ENCODE results near the gene NACC2.

Gene NACC2

DNA sequence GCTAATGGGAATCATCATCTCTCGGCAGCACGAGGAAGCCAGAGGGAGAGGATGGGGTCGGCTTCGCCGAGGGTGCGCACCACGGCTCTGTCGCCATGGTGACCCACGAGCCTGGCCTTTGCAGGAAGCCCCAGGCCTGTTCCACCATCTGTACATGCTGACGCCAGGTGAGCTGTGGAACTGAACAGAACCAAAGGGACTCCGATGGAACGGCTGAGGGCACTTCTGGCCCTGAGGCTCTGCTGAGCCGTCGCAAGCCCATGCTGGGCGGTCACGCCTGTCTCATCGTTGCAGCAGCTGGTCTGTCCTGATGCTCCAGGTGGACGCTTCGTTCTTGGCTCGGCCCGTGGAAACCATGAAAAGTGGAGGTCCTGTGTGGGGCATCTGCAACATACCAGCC lies 99.3 kb downstream of the NACC2 start:
- Histone ChIP-seq H3K36me3 (replicated peaks; ENCODE audit: insufficient read depth, low read length) (no peaks in the 10 kb centered on the region), H2AFZ (ENCODE audit: low read length) (no peak overlapping the region), H3K27ac (ENCODE audit: low read length) (no peak overlapping the region), H3K4me1 (ENCODE audit: low read length) (peaks cover 3% of the 10 kb centered on the region; the same call in 1 of the 2 replicates), H3K79me2 (ENCODE audit: low read length) (no peaks in the 10 kb centered on the region), H4K20me1 (ENCODE audit: insufficient read depth, low read length) (no peaks in the 10 kb centered on the region), H3F3A (ENCODE audit: insufficient read depth, low read length) (no peaks in the 10 kb centered on the region), H3K27me3 (replicated peaks; ENCODE audit: insufficient read depth, low read length) (peaks cover 88% of the 10 kb centered on the region), H3K4me2 (ENCODE audit: low read depth, low read length) (no peak overlapping the region), H3K4me3 (ENCODE audit: low read length) (no peak overlapping the region), H3K9me2 (replicated peaks; ENCODE audit: insufficient read depth, low read length) (no peaks in the 10 kb centered on the region), H3K9ac (ENCODE audit: low read length) (no peak overlapping the region), H3K9me3 (replicated peaks; ENCODE audit: insufficient read depth, low read length) (no peaks in the 10 kb centered on the region)
- TF ChIP-seq, protein P1, sequence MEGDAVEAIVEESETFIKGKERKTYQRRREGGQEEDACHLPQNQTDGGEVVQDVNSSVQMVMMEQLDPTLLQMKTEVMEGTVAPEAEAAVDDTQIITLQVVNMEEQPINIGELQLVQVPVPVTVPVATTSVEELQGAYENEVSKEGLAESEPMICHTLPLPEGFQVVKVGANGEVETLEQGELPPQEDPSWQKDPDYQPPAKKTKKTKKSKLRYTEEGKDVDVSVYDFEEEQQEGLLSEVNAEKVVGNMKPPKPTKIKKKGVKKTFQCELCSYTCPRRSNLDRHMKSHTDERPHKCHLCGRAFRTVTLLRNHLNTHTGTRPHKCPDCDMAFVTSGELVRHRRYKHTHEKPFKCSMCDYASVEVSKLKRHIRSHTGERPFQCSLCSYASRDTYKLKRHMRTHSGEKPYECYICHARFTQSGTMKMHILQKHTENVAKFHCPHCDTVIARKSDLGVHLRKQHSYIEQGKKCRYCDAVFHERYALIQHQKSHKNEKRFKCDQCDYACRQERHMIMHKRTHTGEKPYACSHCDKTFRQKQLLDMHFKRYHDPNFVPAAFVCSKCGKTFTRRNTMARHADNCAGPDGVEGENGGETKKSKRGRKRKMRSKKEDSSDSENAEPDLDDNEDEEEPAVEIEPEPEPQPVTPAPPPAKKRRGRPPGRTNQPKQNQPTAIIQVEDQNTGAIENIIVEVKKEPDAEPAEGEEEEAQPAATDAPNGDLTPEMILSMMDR (IDR thresholded peaks at IDR 0.05; ENCODE audit: low read length) = no peak
- TF ChIP-seq EZH2phosphoT487 (IDR thresholded peaks at IDR 0.05; ENCODE audit: low read length) (no peak), EZH2 (optimal IDR thresholded peaks at IDR 0.05; ENCODE audit: low read depth, low read length) (no peak)
- no peak for DNase-seq

DNA sequence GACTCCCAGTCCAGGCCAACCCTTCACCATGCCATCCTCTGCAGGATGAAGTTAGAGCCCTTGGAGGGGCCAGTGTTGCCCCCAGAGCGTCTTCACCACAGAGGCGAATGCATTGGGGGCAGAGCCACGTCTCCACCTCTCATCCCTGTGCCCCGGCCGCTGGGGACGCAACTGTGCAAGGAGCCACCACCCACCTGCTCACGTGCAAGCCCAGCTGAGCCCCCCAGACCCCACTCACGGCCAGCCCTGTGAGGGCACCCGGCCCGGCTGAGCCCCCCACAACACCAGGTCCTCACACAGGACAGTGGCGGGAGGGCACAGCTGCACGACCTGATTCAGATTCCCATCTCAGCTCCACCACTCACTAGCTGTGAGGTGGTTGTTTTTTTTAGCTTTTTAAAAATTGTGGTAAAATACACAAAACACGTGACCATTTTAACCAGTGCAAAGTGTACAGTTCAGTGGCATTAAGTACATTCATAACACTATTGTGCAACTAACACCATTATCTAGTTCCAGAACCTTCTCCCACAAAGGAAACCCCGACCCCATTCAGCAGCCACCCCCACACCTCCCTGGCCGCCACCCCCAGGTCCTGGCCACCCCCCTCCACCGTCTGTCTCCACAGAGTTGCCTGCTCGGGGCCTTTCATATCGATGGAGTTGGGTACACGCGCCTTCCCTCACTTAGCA lies 100.4 kb downstream of the NACC2 start:
- H3K27ac ChIP-seq (ENCODE audit: low read length) = no peak overlapping the region
- no peak overlapping the region for H3K4me2 ChIP-seq (ENCODE audit: low read depth, low read length)
- TF ChIP-seq EZH2phosphoT487 (IDR thresholded peaks at IDR 0.05; ENCODE audit: low read length) (no peak), EZH2 (optimal IDR thresholded peaks at IDR 0.05; ENCODE audit: low read depth, low read length) (no peak)
- TF ChIP-seq, protein P1 (IDR thresholded peaks at IDR 0.05; ENCODE audit: low read length) = no peak
- no peaks in the 10 kb centered on the region for H3K9me2 ChIP-seq (replicated peaks; ENCODE audit: insufficient read depth, low read length)
- no peaks in the 10 kb centered on the region for H3K36me3 ChIP-seq (replicated peaks; ENCODE audit: insufficient read depth, low read length)
- H3K27me3 ChIP-seq (replicated peaks; ENCODE audit: insufficient read depth, low read length) = peaks cover 87% of the 10 kb centered on the region
- no peaks in the 10 kb centered on the region for H3K9me3 ChIP-seq (replicated peaks; ENCODE audit: insufficient read depth, low read length)
- H4K20me1 ChIP-seq (ENCODE audit: insufficient read depth, low read length) = no peaks in the 10 kb centered on the region
- H3K9ac ChIP-seq (ENCODE audit: low read length) = no peak overlapping the region
- no peaks in the 10 kb centered on the region for H3K79me2 ChIP-seq (ENCODE audit: low read length)
- H3F3A ChIP-seq (ENCODE audit: insufficient read depth, low read length) = no peaks in the 10 kb centered on the region
- DNase-seq = no peak
- no peak overlapping the region for H2AFZ ChIP-seq (ENCODE audit: low read length)
- H3K4me1 ChIP-seq (ENCODE audit: low read length) = peaks cover 3% of the 10 kb centered on the region; the same call in 1 of the 2 replicates
- no peak overlapping the region for H3K4me3 ChIP-seq (ENCODE audit: low read length)

DNA sequence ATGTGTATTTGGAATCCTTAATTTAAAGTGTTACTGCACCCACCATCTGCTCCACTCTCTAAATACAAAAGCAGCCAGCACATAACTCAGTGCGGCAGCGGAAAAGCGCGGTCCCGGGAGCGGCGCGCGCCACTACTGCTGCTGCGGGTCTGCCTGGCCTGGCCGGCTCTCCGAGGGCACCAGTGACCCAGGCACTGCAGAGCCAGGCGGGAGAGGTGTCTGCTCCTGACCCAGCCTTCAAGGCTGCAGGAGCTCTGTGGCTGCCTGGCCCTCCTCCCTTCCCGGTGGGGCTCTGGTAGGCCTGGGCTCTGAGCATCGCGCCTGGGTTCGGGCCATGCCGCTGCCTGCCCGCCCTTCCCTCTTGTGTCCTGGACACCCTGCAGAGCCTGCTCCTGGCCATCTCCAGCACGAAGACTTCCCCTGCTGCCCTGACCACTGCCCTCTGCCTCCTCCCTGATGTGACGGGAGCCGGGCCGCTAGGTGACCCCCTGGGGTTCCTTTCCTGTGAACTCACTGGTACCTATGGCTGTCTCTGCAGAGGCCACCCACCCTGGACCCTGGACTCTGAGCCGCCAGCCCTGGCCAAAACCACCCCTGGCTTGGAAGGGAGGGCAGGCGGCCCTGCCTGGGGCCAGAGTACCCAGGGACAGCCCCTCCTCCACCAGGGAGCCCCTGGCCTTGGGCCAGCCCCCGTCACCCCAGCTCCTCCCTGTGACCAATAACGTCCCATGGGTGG lies 101.2 kb downstream of the NACC2 start:
- no peaks in the 10 kb centered on the region for H3K9me2 ChIP-seq (replicated peaks; ENCODE audit: insufficient read depth, low read length)
- no peak overlapping the region for H3K4me3 ChIP-seq (ENCODE audit: low read length)
- peaks cover 3% of the 10 kb centered on the region; the same call in 1 of the 2 replicates for H3K4me1 ChIP-seq (ENCODE audit: low read length)
- H4K20me1 ChIP-seq (ENCODE audit: insufficient read depth, low read length) = no peaks in the 10 kb centered on the region
- no peak overlapping the region for H3K27ac ChIP-seq (ENCODE audit: low read length)
- H3K79me2 ChIP-seq (ENCODE audit: low read length) = no peaks in the 10 kb centered on the region
- no peak overlapping the region for H3K9ac ChIP-seq (ENCODE audit: low read length)
- no peaks in the 10 kb centered on the region for H3K9me3 ChIP-seq (replicated peaks; ENCODE audit: insufficient read depth, low read length)
- TF ChIP-seq, protein P1 (IDR thresholded peaks at IDR 0.05; ENCODE audit: low read length) = no peak
- no peak for TF ChIP-seq EZH2 (optimal IDR thresholded peaks at IDR 0.05; ENCODE audit: low read depth, low read length)
- TF ChIP-seq EZH2phosphoT487 (IDR thresholded peaks at IDR 0.05; ENCODE audit: low read length) = no peak
- DNase-seq = no peak
- H3F3A ChIP-seq (ENCODE audit: insufficient read depth, low read length) = no peaks in the 10 kb centered on the region
- H3K36me3 ChIP-seq (replicated peaks; ENCODE audit: insufficient read depth, low read length) = no peaks in the 10 kb centered on the region
- H3K4me2 ChIP-seq (ENCODE audit: low read depth, low read length) = no peak overlapping the region
- peaks cover 88% of the 10 kb centered on the region for H3K27me3 ChIP-seq (replicated peaks; ENCODE audit: insufficient read depth, low read length)
- H2AFZ ChIP-seq (ENCODE audit: low read length) = no peak overlapping the region

Data from MM.1S (cell line).